DMS53 treated with DMSO at 0.1 percent for 48 hours (cell line): Measurements from ENCODE around the gene MRPL42.
"Not testable (repeated sequence)": the region's sequence is repeated elsewhere in the genome, so short reads cannot be mapped to it uniquely, and the experiment has no call there.

Experiments
- DNase-seq: peaks from one replicate; lab custom pipeline; 2025; ENCODE audit not compliant: unreplicated experiment; lab: John Stamatoyannopoulos, UW

Gene MRPL42

GRCh38 chr12:93497456-93497855 lies 30.1 kb downstream of the MRPL42 start:
- no peak for DNase-seq

GRCh38 chr12:93498813-93499212 lies 31.5 kb downstream of the MRPL42 start:
- not testable (repeated sequence) for DNase-seq

GRCh38 chr12:93500201-93500600 lies 32.9 kb downstream of the MRPL42 start:
- DNase-seq = no peak

GRCh38 chr12:93500667-93501066 lies 33.4 kb downstream of the MRPL42 start:
- no peak for DNase-seq

- peak; percentile 34 for DNase-seq
These were observed 35.7 kb downstream of the MRPL42 start for GRCh38 chr12:93502802-93503623.

- DNase-seq = no peak
These were observed 39.9 kb downstream of the MRPL42 start for GRCh38 chr12:93507165-93507564.

GRCh38 chr12:93509506-93509905 lies 42.2 kb downstream of the MRPL42 start:
- no peak for DNase-seq

GRCh38 chr12:93514853-93515252 lies 47.5 kb downstream of the MRPL42 start:
- no peak for DNase-seq

- DNase-seq = no peak
These were observed 51.4 kb downstream of the MRPL42 start for GRCh38 chr12:93518725-93519124.

- no peak for DNase-seq
These were observed 52.5 kb downstream of the MRPL42 start for GRCh38 chr12:93519859-93520258.

- no peak for DNase-seq
These were observed 53.1 kb downstream of the MRPL42 start for GRCh38 chr12:93520454-93520853.

GRCh38 chr12:93521225-93522080 lies 54.1 kb downstream of the MRPL42 start:
- DNase-seq = no peak

- peak; percentile 36 for DNase-seq
These were observed 57.2 kb downstream of the MRPL42 start for GRCh38 chr12:93524386-93525133.

GRCh38 chr12:93526786-93527428 lies 59.6 kb downstream of the MRPL42 start:
- DNase-seq = peak; percentile 85

GRCh38 chr12:93530358-93530757 lies 63.0 kb downstream of the MRPL42 start:
- peak; percentile 40 for DNase-seq

GRCh38 chr12:93533310-93533709 lies 66.0 kb downstream of the MRPL42 start:
- no peak for DNase-seq

- DNase-seq = no peak
These were observed 68.9 kb downstream of the MRPL42 start for GRCh38 chr12:93536111-93536765.

GRCh38 chr12:93536766-93537488 lies 69.6 kb downstream of the MRPL42 start:
- no peak for DNase-seq

- no peak for DNase-seq
These were observed 70.5 kb downstream of the MRPL42 start for GRCh38 chr12:93537769-93538168.

GRCh38 chr12:93539821-93540220 lies 72.5 kb downstream of the MRPL42 start:
- no peak for DNase-seq
